ENCODE measurements around the gene NSG1. TPM values are rescaled to one million over a fixed set of nuclear protein-coding genes. Genes with fewer than 3 reads are reported as not detected.

The NSG1 gene
- total RNA-seq, 3 donors from 2014 or later, result 1.2 to 7.9 (median 3.3) TPM

DNA sequence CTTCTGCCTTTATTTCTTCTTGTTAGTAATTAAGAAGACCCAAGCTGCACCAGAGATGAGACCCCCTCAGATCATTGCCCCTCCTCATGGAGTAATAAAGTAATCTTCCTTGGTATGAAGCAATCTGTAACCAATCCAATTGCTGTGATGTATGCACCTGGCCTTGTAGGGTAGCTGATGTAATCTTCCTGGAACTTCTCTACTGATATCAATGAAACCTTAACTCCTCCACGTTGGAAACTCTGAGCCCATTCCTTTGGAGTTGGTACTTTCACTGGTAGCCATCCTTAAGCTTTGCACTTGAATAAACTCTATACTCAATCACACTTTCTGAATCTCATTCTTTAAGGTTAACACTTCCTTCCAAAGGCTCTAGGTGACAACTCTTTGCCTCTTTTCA is 31.6 kb upstream of the NSG1 start:
- no peak for ATAC-seq
- DNase-seq, result no peak

DNA sequence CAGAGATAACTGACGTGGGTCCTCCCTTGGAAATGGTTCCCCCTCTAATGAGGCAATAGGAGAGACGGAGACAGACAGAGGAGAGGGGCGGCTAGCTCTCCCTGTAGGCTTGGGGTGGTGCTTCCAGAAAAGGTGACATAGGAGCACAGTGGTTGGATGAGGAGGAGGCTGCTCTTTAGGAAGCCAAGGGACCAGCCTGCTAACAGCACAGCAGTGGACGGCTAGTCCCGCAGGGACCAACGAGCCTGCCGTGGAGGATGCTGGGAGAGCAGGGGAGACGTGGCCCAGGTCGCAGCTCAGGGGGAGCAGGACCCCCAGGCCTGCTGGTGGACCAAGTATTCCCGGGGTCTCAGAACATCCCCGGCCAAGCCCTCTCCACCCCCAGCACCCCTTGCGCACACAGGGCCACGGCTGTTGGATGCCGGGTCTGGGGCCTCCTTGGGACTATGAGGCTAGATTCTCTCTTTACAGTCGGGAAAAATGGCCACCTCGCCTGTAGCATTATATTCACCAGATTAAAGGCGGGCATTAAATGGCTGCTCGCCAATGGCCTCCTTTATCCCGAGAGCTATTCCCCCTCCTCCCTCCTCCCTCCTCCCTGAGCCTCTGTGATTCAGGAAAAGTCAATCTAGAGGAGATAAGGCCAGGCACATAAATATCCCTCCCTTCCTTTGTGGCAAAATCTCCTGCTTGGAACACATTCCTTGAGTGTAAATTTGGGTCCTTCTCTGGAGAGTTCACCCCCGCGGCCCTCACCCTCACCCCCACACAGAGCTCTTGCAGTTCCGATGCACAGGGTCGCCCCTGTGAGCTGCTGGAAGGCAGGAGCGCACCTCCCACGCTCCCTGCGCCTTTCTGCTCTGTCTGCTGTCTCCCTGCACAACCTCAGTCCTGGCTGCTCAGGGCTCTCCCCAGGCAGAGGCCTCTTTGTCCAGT is 30.5 kb upstream of the NSG1 start:
- Histone ChIP-seq H3K4me3 (no peak overlapping the region), H3K9me3 (no peaks in the 10 kb centered on the region), H3K4me1 (ENCODE audit: low read depth) (no peaks in the 10 kb centered on the region), H3K36me3 (ENCODE audit: low read depth) (no peaks in the 10 kb centered on the region)
- intact Hi-C loops (cut with DNase I, micrococcal nuclease), result no loop called here
- TF ChIP-seq, protein P1, sequence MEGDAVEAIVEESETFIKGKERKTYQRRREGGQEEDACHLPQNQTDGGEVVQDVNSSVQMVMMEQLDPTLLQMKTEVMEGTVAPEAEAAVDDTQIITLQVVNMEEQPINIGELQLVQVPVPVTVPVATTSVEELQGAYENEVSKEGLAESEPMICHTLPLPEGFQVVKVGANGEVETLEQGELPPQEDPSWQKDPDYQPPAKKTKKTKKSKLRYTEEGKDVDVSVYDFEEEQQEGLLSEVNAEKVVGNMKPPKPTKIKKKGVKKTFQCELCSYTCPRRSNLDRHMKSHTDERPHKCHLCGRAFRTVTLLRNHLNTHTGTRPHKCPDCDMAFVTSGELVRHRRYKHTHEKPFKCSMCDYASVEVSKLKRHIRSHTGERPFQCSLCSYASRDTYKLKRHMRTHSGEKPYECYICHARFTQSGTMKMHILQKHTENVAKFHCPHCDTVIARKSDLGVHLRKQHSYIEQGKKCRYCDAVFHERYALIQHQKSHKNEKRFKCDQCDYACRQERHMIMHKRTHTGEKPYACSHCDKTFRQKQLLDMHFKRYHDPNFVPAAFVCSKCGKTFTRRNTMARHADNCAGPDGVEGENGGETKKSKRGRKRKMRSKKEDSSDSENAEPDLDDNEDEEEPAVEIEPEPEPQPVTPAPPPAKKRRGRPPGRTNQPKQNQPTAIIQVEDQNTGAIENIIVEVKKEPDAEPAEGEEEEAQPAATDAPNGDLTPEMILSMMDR (IDR thresholded peaks at IDR 0.05), result no peak
- DNase-seq (no peak), ATAC-seq (no peak)

More for the DNA sequence above, 31.6 kb upstream of the NSG1 start:
- H3K36me3 ChIP-seq (ENCODE audit: low read depth), result no peaks in the 10 kb centered on the region
- intact Hi-C loops (cut with DNase I, micrococcal nuclease), result no loop called here
- no peaks in the 10 kb centered on the region for H3K9me3 ChIP-seq
- no peaks in the 10 kb centered on the region for H3K4me1 ChIP-seq (ENCODE audit: low read depth)
- no peak overlapping the region for H3K4me3 ChIP-seq
- TF ChIP-seq, protein P1 (IDR thresholded peaks at IDR 0.05), result no peak

DNA sequence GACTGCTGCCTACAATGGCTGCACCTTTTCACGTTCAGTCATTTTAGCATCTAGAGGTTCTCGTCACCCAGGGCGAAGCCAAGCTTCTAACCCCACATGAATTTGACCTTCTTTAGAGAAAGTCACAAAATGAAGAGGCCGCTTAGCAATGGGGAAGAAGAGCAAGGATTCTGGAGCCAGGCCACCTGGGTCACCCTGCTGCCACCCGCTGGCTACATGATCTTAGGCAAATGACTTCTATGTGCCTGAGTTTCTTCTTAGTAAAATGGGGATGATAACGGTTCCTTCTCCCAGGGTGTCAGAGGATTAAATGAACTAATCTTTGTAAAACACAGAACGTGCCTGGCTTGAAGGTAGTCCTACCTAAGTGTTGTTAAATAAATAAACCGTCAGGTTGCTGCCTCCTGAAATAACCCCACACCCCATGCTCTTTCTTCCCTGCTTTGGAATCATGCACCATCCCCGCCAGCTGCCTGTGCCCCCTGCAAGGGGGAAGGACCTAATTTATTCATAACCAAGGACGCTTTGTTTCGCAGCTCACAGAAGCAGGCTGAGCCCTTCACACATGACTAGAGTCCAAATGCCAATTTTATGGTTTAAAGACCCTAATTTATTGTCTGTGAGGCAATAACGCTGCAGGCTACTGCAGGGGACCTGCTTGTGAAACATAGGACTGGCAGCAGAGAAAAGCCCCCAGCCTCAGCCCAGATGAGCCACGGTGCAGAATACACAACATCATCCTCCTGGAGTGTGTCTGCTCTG is 28.6 kb upstream of the NSG1 start:
- TF ChIP-seq, protein P1 (IDR thresholded peaks at IDR 0.05), result no peak

DNA sequence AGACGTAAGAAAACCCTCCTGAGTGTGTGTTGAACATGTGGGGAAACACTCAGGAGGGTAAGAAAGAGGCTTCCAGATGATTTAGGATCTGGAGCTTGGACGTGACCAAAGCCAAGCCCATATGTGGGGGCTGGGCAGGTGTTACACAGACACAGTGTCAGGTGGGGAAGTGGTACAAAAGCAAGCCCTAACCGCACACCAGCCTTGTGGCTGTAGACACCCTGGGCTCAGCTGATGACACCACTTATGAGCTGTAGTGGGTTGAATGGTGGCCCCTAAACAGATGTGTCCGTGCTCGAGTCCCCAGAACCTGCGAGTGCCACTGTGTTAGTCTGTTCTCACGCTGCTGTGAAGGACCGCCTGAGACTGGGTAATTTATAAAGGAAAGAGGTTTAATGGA is 25.0 kb upstream of the NSG1 start:
- TF ChIP-seq, protein P1 (IDR thresholded peaks at IDR 0.05), result no peak
- no peaks in the 10 kb centered on the region for H3K36me3 ChIP-seq (ENCODE audit: low read depth)
- no peak for DNase-seq
- intact Hi-C loops (cut with DNase I, micrococcal nuclease), result no loop called here
- no peaks in the 10 kb centered on the region for H3K9me3 ChIP-seq
- ATAC-seq, result no peak
- no peak overlapping the region for H3K4me3 ChIP-seq
- H3K4me1 ChIP-seq (ENCODE audit: low read depth), result no peaks in the 10 kb centered on the region

More for the DNA sequence above, 28.6 kb upstream of the NSG1 start:
- H3K4me3 ChIP-seq, result no peak overlapping the region
- intact Hi-C loops (cut with DNase I, micrococcal nuclease), result no loop called here
- no peaks in the 10 kb centered on the region for H3K36me3 ChIP-seq (ENCODE audit: low read depth)
- no peak for ATAC-seq
- no peaks in the 10 kb centered on the region for H3K9me3 ChIP-seq
- H3K4me1 ChIP-seq (ENCODE audit: low read depth), result no peaks in the 10 kb centered on the region
- DNase-seq, result no peak

DNA sequence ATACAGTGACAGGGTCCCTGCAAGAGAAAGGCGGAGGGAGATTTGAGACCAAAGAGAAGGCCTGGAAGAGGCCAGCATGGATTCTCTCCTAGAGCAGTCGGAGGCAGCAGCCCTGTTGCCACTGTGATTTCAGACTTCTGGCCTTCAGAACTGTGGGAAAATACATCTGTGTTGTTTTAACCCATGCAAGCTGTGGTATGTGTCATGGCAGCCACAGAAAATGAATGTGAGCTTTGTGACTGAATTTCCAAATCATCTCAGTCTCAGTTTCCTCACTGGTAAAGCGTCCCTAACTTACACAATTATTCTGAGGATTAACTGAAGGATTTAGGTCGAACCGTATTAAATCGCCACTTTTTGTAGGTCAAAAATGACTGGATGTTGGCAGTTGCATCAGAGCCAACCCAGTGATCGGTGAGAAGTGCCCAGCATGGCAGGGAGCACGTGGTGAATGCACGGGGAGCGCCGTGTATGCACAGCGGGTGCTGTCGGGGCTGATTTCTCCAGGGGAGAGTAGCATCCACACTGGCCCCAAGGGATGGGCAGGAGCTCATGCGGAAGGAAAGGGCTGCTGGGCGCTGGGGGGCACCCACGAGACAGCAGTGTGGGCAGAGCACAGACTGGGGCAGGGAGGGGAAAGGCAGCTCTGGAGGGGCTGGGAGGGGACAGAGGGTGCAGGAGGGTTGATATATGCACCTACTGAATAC is 23.8 kb upstream of the NSG1 start:
- no peak for DNase-seq
- no peaks in the 10 kb centered on the region for H3K36me3 ChIP-seq (ENCODE audit: low read depth)
- no peaks in the 10 kb centered on the region for H3K9me3 ChIP-seq
- TF ChIP-seq, protein P1 (IDR thresholded peaks at IDR 0.05), result no peak
- ATAC-seq, result no peak
- no peaks in the 10 kb centered on the region for H3K4me1 ChIP-seq (ENCODE audit: low read depth)
- intact Hi-C loops (cut with DNase I, micrococcal nuclease), result no loop called here
- no peak overlapping the region for H3K4me3 ChIP-seq

Data from mucosa of descending colon (tissue), 3 donors.